Type B pancreatic cell (in vitro differentiated cells): ENCODE results near the gene ASB12. TPM values are rescaled to one million over a fixed set of nuclear protein-coding genes. Genes with fewer than 3 reads are reported as not detected.

Source experiments
- DNase-seq: peaks from one replicate; pipeline ENCODE4 v3.0.0; 2021; ENCODE audit warnings: mixed read lengths; ENCODE audit not compliant: unreplicated experiment; ENCODE audit errors: extremely low spot score
- H3K27ac Mint-ChIP-seq: 2 replicates; pipeline ENCODE4 v1.8.0; 2021; ENCODE audit warnings: mild to moderate bottlenecking, mixed read lengths
- H3K27me3 Mint-ChIP-seq: 2 replicates; pipeline ENCODE4 v1.8.0; 2021; ENCODE audit warnings: mixed read lengths
- H3K36me3 Mint-ChIP-seq: 2 replicates; pipeline ENCODE4 v1.8.0; 2021; ENCODE audit warnings: mixed read lengths
- H3K4me1 Mint-ChIP-seq: one replicate; pipeline ENCODE4 v1.8.0; 2021; ENCODE audit warnings: mixed read lengths; ENCODE audit not compliant: unreplicated experiment
- H3K4me3 Mint-ChIP-seq: 2 replicates; pipeline ENCODE4 v1.8.0; 2021; ENCODE audit warnings: mild to moderate bottlenecking, mixed read lengths
- H3K9me3 Mint-ChIP-seq: 2 replicates; pipeline ENCODE4 v1.8.0; 2021; ENCODE audit warnings: mixed read lengths
- CTCF ChIP-seq: fragments of 200-600 bp; sonication (generic); conservative IDR thresholded peaks from 2 replicates; pipeline ENCODE4 v1.5.0; 2021; ENCODE audit warnings: antibody characterized with exemption, mild to moderate bottlenecking
- total RNA-seq: library from RNA; stranded (reverse); gene quantifications from 2 replicates; pipeline ENCODE4 v1.2.1, GENCODE V29; 2021; ENCODE audit warnings: low replicate concordance

ASB12 gene
- total RNA-seq, 1 donor from 2014 or later = 0.63 TPM

- H3K36me3 Mint-ChIP-seq = no peaks in the 10 kb centered on the region
- H3K4me1 Mint-ChIP-seq = peaks cover 9% of the 10 kb centered on the region
- DNase-seq = peak; percentile 87
- peak overlapping the region; percentile 90 for H3K4me3 Mint-ChIP-seq
- peak; percentile 55 for TF ChIP-seq CTCF
- no peaks in the 10 kb centered on the region for H3K9me3 Mint-ChIP-seq
- peak overlapping the region; percentile 94 for H3K27ac Mint-ChIP-seq
- H3K27me3 Mint-ChIP-seq = no peaks in the 10 kb centered on the region
Measured at GRCh38 chrX:64205735-64206501, 24.5 kb downstream of the ASB12 start.

GRCh38 chrX:64205441-64205734 lies 25.0 kb downstream of the ASB12 start, which contains the start of gene AMER1:
Gene AMER1 (minus strand): TSS chrX:64205708. CDS start chrX:64193286, 12,422 bp downstream.
- no peaks in the 10 kb centered on the region for H3K27me3 Mint-ChIP-seq
- DNase-seq = no peak
- H3K9me3 Mint-ChIP-seq = no peaks in the 10 kb centered on the region
- no peaks in the 10 kb centered on the region for H3K36me3 Mint-ChIP-seq
- peaks cover 9% of the 10 kb centered on the region for H3K4me1 Mint-ChIP-seq
- TF ChIP-seq CTCF = no peak
- H3K4me3 Mint-ChIP-seq = peak within 1 kb of the TSS; percentile 92
- peak within 1 kb of the TSS; percentile 94 for H3K27ac Mint-ChIP-seq

- no peak for TF ChIP-seq CTCF
- Mint-ChIP-seq H3K27me3 (no peaks in the 10 kb centered on the region), H3K9me3 (no peaks in the 10 kb centered on the region), H3K4me3 (peak overlapping the region; percentile 92), H3K4me1 (peaks cover 9% of the 10 kb centered on the region), H3K36me3 (no peaks in the 10 kb centered on the region), H3K27ac (peak overlapping the region; percentile 69)
- DNase-seq = peak; percentile 72
Measured at GRCh38 chrX:64204701-64205440, 25.5 kb downstream of the ASB12 start.

DNA sequence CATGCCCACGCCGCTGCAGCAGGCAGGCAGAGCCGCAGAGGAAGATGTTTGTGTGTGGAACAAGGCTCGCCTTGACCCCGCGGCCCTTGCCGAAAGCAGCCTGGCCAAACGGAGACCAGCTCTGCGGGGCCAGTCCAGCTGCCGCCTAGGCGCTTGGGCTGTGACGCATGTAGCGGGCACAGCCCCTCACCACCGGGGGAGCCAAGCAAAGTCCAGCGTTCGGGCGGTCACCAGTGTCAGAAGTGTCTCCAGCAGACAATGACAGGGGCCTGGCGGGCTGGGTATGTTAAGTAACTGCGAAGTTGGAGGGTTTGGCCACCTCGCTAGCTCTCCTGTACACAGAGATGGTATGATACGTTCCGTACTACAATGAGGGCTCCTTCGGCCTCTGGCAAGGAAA lies 26.2 kb downstream of the ASB12 start:
- H3K27ac Mint-ChIP-seq = peak overlapping the region; percentile 69
- no peaks in the 10 kb centered on the region for H3K36me3 Mint-ChIP-seq
- no peak for TF ChIP-seq CTCF
- H3K9me3 Mint-ChIP-seq = no peaks in the 10 kb centered on the region
- H3K4me3 Mint-ChIP-seq = peak overlapping the region; percentile 92
- no peaks in the 10 kb centered on the region for H3K27me3 Mint-ChIP-seq
- DNase-seq = no peak
- peaks cover 9% of the 10 kb centered on the region for H3K4me1 Mint-ChIP-seq

GRCh38 chrX:64202808-64203325 lies 27.5 kb downstream of the ASB12 start:
- H3K27me3 Mint-ChIP-seq = no peaks in the 10 kb centered on the region
- DNase-seq = no peak
- H3K27ac Mint-ChIP-seq = no peak overlapping the region
- no peaks in the 10 kb centered on the region for H3K36me3 Mint-ChIP-seq
- peak overlapping the region; percentile 78 for H3K4me3 Mint-ChIP-seq
- H3K4me1 Mint-ChIP-seq = peaks cover 9% of the 10 kb centered on the region
- TF ChIP-seq CTCF = no peak
- H3K9me3 Mint-ChIP-seq = no peaks in the 10 kb centered on the region
